PFSK-1 (cell line): ENCODE results near the gene INAFM1.
A peak's percentile ranks its signal among the peaks of the same experiment; 100 is the strongest.

Source experiments
- FOXP2 ChIP-seq: optimal IDR thresholded peaks from 2 replicates; pipeline ENCODE3; 2011; ENCODE audit warnings: borderline replicate concordance, control low read depth, inconsistent platforms; ENCODE audit not compliant: insufficient read depth; ENCODE audit errors: extremely low read length, extremely low read depth
- POLR2AphosphoS5 ChIP-seq: IDR thresholded peaks from 2 replicates; pipeline ENCODE4 v1.6.1; 2012; ENCODE audit warnings: low read depth, mild to moderate bottlenecking, control low read depth, low read length, moderate library complexity
- SIN3A ChIP-seq: IDR thresholded peaks from 2 replicates; pipeline ENCODE4 v1.6.1; 2012; ENCODE audit warnings: mild to moderate bottlenecking, low read length, moderate library complexity, borderline replicate concordance; ENCODE audit not compliant: insufficient read depth
- TAF1 ChIP-seq: IDR thresholded peaks from 2 replicates; pipeline ENCODE4 v1.6.1; 2012; ENCODE audit warnings: low read length, control low read depth, borderline replicate concordance; ENCODE audit not compliant: insufficient read depth
- TF ChIP-seq, protein P1 (sequence below), 2 experiments: IDR thresholded peaks; 2 replicates each; pipeline versions ENCODE4 v1.6.1 to v1.8.0; 2011 to 2012; ENCODE audit warnings: low read depth in 2 of 2, low read length in 2 of 2, control low read depth in 1 of 2, inconsistent platforms in 1 of 2, mild to moderate bottlenecking in 1 of 2, moderate library complexity in 1 of 2; ENCODE audit not compliant: insufficient read depth in 1 of 2

Gene INAFM1

DNA sequence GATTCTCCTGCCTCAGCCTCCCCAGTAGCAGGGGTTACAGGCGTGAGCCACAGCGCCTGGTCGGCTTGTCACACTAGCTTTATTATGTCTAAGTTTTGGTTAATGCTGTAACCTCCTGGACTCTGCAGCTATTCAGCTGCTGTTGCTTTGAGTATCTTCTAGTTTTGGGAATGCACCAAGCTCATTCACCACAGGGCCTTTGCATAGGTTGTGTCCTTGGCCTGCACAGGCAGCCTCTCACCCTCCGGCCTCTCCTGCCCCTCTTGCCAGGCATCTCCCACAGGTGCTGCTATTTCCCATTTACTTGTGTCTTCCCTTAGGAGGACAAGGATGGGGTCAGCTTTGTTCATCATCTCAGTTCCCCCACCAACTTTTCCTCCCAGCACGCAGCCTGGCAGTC lies 20.7 kb upstream of the INAFM1 start:
- TF ChIP-seq SIN3A (no peak), FOXP2 (no peak), TAF1 (no peak), POLR2AphosphoS5 (no peak)
- TF ChIP-seq, protein P1, sequence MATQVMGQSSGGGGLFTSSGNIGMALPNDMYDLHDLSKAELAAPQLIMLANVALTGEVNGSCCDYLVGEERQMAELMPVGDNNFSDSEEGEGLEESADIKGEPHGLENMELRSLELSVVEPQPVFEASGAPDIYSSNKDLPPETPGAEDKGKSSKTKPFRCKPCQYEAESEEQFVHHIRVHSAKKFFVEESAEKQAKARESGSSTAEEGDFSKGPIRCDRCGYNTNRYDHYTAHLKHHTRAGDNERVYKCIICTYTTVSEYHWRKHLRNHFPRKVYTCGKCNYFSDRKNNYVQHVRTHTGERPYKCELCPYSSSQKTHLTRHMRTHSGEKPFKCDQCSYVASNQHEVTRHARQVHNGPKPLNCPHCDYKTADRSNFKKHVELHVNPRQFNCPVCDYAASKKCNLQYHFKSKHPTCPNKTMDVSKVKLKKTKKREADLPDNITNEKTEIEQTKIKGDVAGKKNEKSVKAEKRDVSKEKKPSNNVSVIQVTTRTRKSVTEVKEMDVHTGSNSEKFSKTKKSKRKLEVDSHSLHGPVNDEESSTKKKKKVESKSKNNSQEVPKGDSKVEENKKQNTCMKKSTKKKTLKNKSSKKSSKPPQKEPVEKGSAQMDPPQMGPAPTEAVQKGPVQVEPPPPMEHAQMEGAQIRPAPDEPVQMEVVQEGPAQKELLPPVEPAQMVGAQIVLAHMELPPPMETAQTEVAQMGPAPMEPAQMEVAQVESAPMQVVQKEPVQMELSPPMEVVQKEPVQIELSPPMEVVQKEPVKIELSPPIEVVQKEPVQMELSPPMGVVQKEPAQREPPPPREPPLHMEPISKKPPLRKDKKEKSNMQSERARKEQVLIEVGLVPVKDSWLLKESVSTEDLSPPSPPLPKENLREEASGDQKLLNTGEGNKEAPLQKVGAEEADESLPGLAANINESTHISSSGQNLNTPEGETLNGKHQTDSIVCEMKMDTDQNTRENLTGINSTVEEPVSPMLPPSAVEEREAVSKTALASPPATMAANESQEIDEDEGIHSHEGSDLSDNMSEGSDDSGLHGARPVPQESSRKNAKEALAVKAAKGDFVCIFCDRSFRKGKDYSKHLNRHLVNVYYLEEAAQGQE (IDR thresholded peaks at IDR 0.05; ENCODE audit: insufficient read depth in 1 of 2, low read depth in 2 of 2, low read length in 2 of 2), result no peak

DNA sequence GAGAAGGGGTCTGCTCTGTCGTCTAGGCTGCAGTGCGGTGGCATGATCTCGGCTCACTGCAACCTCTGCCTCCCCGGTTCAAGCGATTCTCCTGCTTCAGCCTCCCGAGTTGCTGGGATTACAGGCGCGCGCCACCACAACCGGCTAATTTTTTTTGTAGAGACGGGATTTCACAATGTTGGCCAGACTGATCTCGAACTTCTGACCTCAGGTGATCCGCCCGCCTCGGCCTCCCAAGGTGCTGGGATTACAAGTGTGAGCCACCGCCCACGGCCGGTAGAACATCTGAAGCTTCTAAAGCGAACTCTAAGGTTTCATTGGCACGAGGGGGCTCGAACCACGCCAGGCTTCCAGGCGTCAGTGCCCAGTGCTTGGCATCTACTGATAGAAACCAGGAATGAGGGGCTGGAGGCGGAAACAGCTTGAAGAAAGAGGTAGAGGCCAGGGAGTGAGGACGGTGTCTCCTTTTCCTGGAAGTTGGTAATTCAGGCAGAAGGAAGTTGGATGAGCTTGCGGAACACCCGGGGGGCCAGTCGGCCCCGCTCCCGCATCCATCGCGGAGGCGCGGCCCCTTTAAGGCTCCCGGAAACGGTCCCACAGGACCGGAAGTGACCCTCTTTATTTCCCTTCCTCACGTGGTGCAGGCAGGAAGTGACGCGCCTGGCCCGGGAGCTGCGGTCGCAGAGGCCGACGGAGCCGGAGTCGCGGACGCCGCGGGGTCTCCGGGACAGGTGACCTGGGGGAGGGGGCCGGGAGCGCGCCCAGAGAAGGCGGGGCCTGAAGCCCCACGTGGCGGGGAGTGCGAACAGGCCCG lies 18.6 kb upstream of the INAFM1 start, which contains the start of gene CCDC9:
TSS of gene CCDC9 (plus strand) at position 647 of the 814 bp plus-strand sequence. CDS start 1,876 bp downstream, outside the sequence.
- TF ChIP-seq FOXP2, result peak; percentile 59
- peak; percentile 71 for TF ChIP-seq POLR2AphosphoS5
- TF ChIP-seq TAF1, result peak; percentile 64; the same call in 1 of the 2 replicates
- TF ChIP-seq SIN3A, result peak; percentile 61; the same call in 1 of the 2 replicates
- TF ChIP-seq, protein P1 (IDR thresholded peaks at IDR 0.05; ENCODE audit: insufficient read depth in 1 of 2, low read depth in 2 of 2, low read length in 2 of 2), result no peak

DNA sequence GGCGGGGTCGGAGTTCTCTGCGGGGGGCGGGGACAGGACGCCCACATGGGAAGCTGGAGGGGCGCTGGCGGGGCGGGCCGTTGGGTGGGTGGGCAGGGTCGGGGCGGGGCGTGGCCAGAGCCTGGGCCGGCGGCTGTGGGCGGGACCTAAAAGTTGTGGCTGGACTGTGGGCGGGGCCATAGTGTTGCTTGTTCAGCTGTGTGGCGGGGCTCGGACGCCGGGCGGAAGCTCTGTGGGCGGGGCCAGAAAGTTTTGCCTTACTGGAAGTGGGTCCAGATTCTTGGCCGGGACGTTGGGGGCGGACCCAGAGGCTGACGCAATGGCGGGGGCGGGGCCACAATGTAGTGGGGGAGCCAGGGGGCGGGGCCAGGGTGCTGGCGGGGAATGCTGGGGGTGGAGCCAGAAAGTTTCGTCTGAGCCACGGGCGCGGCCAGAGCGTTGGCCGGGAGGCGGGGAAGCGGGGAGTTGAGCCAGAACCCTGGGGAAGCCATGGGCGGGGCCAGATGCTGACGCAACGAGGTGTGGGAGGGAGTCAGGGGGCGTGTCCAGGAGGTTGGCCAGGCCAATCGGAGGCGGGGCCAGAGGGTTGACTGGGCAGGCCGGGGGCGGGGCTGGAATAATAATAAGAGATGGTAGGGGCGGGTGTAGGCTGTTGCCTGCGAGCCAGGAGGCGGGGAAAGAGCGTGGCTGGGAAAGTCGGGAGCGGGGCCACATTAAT lies 17.8 kb upstream of the INAFM1 start:
- TF ChIP-seq FOXP2 (peak; percentile 1), TAF1 (no peak), SIN3A (0 out of 2 replicates have a peak, but pooled peaks have one; percentile 1)

DNA sequence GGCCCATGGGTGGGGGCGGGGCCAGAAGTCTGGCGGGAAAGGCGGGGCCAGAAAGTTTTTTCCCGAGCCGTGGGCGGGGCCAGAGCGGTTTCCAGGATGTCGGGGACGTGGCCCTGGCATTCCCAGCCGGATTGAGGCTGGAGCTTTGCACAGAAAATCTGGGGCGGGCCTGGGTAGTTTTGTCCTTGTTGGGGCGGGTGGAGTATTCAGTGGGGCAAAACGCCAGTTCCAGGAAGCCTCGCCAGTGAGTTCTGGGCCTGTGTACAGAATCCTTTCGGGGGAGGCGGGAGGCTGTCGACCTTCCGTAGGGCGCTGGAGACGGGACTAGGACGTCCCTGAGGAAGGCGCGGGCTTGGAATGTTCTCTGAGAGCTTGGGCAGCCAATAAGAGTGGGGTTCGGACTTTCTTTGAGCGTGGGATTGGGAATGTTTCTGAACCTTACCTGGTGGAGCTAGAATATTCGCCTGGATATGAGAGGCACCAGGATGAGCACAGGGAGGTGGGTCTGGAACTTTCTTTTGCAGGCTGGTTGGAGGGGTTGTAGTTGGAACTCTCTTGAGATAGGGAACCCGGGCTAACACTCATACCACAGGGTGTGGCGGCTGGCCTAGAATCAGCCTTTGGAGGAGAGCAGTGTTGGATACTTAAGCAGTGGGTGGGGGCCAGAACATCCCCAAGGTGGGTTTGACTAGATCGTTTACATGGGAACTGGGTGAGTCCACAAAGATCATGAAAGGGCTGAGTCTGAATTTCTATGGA lies 17.1 kb upstream of the INAFM1 start:
- TF ChIP-seq TAF1 (0 out of 2 replicates have a peak, but pooled peaks have one; percentile 53), POLR2AphosphoS5 (peak; percentile 82; the same call in 1 of the 2 replicates), SIN3A (peak; percentile 55; the same call in 1 of the 2 replicates)
- TF ChIP-seq, protein P1 (IDR thresholded peaks at IDR 0.05; ENCODE audit: insufficient read depth in 1 of 2, low read depth in 2 of 2, low read length in 2 of 2), result no peak

DNA sequence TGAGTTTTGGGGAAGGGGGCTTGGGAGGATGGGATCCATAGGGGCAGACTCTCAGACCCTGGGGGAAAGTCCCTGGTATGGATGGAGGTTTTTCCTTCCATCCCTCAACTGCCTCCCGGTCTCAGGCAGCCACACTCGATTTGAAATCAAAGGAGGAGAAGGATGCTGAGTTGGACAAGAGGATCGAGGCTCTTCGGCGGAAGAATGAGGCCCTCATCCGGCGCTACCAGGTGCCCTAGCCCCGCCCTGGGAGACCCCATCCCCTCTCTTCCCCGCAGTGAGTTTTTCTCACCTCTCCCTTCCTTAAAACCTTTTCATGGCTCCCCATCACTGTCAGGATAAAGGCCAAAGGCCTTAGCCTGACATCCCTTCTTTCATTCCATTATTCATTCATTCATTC lies 16.3 kb upstream of the INAFM1 start:
- TF ChIP-seq, protein P1 (IDR thresholded peaks at IDR 0.05; ENCODE audit: insufficient read depth in 1 of 2, low read depth in 2 of 2, low read length in 2 of 2), result no peak
- TF ChIP-seq POLR2AphosphoS5 (no peak), TAF1 (no peak)
